Mucosa of rectum (tissue), 2 donors: ENCODE measurements around the gene NEDD4L.
"Not testable (repeated sequence)": the region's sequence is repeated elsewhere in the genome, so short reads cannot be mapped to it uniquely, and the experiment has no call there.

Experiments used
- H3K27ac ChIP-seq, 2 donors: one replicate each; pipeline ENCODE4 v1.7.0; 2013; ENCODE audit warnings: inconsistent platforms in 2 of 2, low read depth in 2 of 2, low read length in 2 of 2
- H3K27me3 ChIP-seq, 2 donors: one replicate each; pipeline ENCODE4 v1.7.0; 2013; ENCODE audit warnings: low read length in 2 of 2; ENCODE audit not compliant: control insufficient read depth in 2 of 2, insufficient read depth in 2 of 2
- H3K36me3 ChIP-seq, 2 donors: one replicate each; pipeline ENCODE4 v1.7.0; 2013; ENCODE audit warnings: low read length in 2 of 2; ENCODE audit not compliant: control insufficient read depth in 2 of 2, insufficient read depth in 2 of 2
- H3K4me1 ChIP-seq, 2 donors: one replicate each; pipeline ENCODE4 v1.7.0; 2013; ENCODE audit warnings: low read length in 2 of 2, mild to moderate bottlenecking in 1 of 2; ENCODE audit not compliant: control insufficient read depth in 2 of 2, insufficient read depth in 2 of 2
- H3K4me3 ChIP-seq, 2 donors: one replicate each; pipeline ENCODE4 v1.7.0; 2013; ENCODE audit warnings: low read length in 2 of 2
- H3K9ac ChIP-seq, 2 donors: one replicate each; pipeline ENCODE4 v1.7.0; 2013; ENCODE audit warnings: low read length in 2 of 2, low read depth in 1 of 2, mild to moderate bottlenecking in 1 of 2
- H3K9me3 ChIP-seq, 2 donors: one replicate each; pipeline ENCODE4 v1.7.0; 2013; ENCODE audit warnings: low read length in 2 of 2; ENCODE audit not compliant: control insufficient read depth in 2 of 2
- donor health status: healthy.
- donor health status: Normal muscosa, but diverticular disease.

Gene NEDD4L

GRCh38 chr18:58417752-58418151 lies 373.7 kb downstream of the NEDD4L start:
- no peak overlapping the region for H3K9ac ChIP-seq
- no peaks in the 10 kb centered on the region for H3K27me3 ChIP-seq
- peaks cover 0 to 3% of the 10 kb centered on the region in 2 donors for H3K9me3 ChIP-seq
- no peaks in the 10 kb centered on the region for H3K36me3 ChIP-seq
- H3K4me3 ChIP-seq = no peak overlapping the region
- H3K4me1 ChIP-seq = no peaks in the 10 kb centered on the region
- no peak overlapping the region for H3K27ac ChIP-seq

DNA sequence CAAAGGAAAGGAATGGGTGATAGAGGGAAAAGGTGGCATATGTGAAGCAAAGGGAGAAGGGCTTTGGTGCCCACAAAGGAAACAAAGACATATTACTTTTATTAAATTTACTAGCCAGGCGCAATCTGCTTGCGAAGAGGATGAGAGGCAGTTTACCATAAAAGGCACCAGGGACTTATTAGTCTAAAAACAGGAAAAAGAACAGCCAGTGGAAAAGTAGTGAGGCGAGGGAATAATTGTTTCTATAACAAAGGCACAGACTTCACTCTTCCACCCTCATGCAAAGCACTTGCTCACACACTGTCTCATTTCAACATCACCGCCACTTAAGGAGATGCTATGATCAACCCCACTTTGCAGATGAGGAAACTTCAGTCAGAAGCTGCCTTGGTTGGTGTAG lies 374.3 kb downstream of the NEDD4L start:
- Histone ChIP-seq H3K4me1 (no peaks in the 10 kb centered on the region), H3K36me3 (no peaks in the 10 kb centered on the region), H3K27ac (no peak overlapping the region), H3K27me3 (no peaks in the 10 kb centered on the region), H3K4me3 (no peak overlapping the region), H3K9ac (no peak overlapping the region), H3K9me3 (peaks cover 0 to 3% of the 10 kb centered on the region in 2 donors)

- Histone ChIP-seq H3K9me3 (peaks cover 0 to 3% of the 10 kb centered on the region in 2 donors), H3K4me1 (no peaks in the 10 kb centered on the region), H3K36me3 (no peaks in the 10 kb centered on the region), H3K9ac (no peak overlapping the region), H3K27me3 (no peaks in the 10 kb centered on the region), H3K4me3 (no peak overlapping the region), H3K27ac (no peak overlapping the region)
Observed at GRCh38 chr18:58419587-58420199, 375.7 kb downstream of the NEDD4L start.

DNA sequence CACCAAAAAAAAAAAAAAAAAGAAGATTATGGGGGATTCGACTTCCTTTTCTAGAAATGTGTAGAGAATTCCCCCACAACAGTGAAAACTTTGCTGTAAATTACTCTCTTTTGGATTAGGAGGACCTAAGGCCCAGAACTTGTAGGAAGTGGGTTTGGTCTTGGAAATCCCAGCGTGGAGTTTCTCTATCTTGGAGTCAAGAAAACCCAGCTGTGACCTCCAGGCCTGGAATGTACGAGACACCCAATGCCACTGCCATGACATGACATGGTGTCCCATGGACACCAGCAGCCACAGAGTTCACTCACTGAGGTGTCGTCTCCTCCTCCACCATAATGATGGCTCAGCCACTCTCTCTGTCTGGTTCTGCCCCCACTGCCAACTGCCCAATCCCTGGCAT lies 382.6 kb downstream of the NEDD4L start:
- Histone ChIP-seq H3K4me1 (no peaks in the 10 kb centered on the region), H3K9ac (no peak overlapping the region), H3K27ac (no peak overlapping the region), H3K9me3 (no peaks in the 10 kb centered on the region), H3K36me3 (no peaks in the 10 kb centered on the region), H3K4me3 (no peak overlapping the region), H3K27me3 (no peaks in the 10 kb centered on the region)

DNA sequence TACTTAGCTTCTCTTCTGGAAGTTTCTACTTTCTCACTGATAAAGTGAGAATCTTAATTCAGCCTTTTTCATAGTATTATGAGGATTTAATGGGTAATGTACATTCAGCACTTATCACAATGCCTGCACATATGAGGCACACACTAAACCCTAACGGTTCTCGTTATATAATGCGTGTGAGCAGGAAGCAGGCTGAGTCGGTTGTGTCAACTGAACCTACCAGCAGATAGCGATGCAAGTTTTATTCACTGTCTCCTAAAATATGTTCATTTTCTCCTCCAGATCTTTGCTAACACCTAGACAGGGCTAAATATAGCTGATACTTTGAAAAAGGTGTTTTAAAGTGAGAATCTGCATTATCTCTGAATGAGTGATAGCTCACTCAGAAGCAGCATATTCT lies 383.3 kb downstream of the NEDD4L start:
- Histone ChIP-seq H3K27ac (no peak overlapping the region), H3K9me3 (no peaks in the 10 kb centered on the region), H3K9ac (no peak overlapping the region), H3K4me1 (no peaks in the 10 kb centered on the region), H3K36me3 (no peaks in the 10 kb centered on the region), H3K4me3 (no peak overlapping the region), H3K27me3 (no peaks in the 10 kb centered on the region)

DNA sequence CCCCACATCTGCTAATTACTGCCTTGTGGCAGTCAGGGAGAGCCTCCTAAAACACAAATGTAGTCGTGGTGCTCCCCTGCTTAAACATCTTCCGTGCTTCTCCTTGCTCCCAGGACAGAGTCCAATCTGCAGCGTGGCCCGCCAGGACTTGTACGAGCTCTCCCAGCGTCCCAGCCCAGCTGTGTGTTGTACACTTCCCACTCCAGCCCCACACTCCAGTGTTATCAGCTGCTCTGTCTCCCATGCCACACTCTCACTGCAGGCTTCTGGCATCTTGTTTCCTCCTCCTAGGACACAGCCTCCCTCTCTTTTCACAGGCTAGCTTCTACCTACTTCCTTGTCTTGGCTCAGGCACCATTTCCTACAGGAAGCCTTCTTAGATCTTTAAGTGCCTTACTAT lies 385.4 kb downstream of the NEDD4L start:
- H3K4me3 ChIP-seq = no peak overlapping the region
- H3K9ac ChIP-seq = no peak overlapping the region
- no peaks in the 10 kb centered on the region for H3K27me3 ChIP-seq
- no peaks in the 10 kb centered on the region for H3K36me3 ChIP-seq
- H3K9me3 ChIP-seq = no peaks in the 10 kb centered on the region
- no peaks in the 10 kb centered on the region for H3K4me1 ChIP-seq
- H3K27ac ChIP-seq = no peak overlapping the region

DNA sequence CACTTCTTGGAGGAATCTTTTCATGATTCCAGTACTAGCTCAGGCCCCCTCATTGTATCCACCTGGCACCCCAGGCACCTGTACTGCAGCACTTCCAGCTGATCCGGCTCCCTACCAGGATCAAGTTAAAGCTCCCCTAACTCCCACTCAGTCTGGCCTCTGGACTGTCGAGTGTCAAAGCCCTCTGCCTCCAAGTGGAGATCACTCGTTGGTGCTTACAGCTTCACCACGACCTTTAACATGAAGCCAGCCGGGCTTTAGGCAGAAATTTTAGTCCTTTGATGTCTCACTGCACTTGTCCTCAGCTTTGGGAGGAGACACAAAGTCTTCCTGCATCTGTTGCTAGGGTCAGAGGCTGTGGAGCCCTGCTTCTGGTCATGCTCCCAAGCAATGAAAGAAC lies 387.2 kb downstream of the NEDD4L start:
- Histone ChIP-seq H3K4me1 (no peaks in the 10 kb centered on the region), H3K4me3 (no peak overlapping the region), H3K27ac (no peak overlapping the region), H3K9me3 (no peaks in the 10 kb centered on the region), H3K36me3 (no peaks in the 10 kb centered on the region), H3K9ac (no peak overlapping the region), H3K27me3 (no peaks in the 10 kb centered on the region)

DNA sequence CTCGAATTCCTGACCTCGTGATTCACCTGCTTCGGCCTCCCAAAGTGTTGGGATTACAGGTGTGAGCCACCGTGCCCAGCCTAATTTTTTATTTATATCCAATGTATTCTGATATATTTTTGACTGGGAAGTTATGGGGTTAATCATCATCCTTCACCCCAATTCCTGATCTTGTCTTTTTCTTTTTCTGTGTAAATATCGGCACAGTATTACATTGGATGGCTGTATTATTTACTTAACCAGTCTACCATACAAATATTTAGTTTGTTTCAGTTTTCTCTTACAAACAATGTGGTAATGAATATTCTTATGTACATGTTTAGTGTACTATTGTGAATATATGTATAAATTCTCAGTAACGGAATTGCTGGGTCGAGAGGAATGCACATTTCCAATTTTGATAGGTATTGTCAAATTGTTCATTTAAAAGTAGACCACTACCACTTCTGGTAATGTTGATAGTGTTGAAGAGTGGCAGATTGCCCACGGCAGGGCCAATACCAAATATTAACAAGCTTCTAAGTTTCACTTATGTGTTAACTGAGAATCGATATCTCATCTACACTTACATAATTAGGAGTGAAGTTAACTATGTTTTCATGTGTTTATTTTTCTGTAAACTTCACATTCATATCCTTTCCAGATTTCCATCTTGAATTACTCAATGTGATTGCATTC lies 388.2 kb downstream of the NEDD4L start:
- Histone ChIP-seq H3K4me3 (no peak overlapping the region), H3K36me3 (no peaks in the 10 kb centered on the region), H3K4me1 (no peaks in the 10 kb centered on the region), H3K9me3 (no peaks in the 10 kb centered on the region), H3K27me3 (no peaks in the 10 kb centered on the region), H3K27ac (no peak overlapping the region), H3K9ac (no peak overlapping the region)

DNA sequence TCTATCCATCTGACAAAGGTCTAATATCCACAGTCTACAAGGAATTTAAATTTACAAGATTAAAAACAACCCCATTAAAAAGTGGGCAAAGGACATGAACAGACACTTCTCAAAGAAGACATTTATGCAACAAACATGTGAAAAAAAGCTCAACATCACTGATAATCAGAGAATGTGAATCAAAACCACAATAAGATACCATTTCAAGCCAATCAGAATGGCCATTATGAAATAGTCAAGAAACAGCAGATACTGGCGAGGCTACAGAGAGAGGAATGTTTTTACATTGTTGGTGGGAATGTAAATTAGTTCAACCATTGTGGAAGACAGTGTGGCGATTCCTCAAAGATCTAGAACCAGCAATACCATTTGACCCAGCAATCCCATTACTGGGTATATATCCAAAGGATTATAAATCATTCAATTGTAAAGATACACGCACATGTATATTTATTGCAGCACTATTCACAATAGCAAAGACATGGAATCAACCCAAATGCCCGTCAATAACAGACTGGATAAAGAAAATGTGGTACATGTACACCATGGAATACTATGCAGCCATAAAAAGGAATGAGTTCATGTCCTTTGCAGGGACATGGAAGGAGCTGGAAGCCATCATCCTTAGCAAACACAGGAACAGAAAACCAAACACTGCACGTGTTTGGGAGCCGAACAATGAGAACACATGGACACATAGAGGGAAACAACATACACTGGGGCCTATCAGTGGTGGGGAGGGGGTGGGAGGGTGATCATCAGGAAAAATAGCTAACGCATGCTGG lies 391.4 kb downstream of the NEDD4L start:
- H3K9ac ChIP-seq, H3K36me3 ChIP-seq, H3K27me3 ChIP-seq, H3K9me3 ChIP-seq, H3K4me3 ChIP-seq, H3K4me1 ChIP-seq, H3K27ac ChIP-seq: not testable (repeated sequence)

GRCh38 chr18:58438161-58438957 lies 394.3 kb downstream of the NEDD4L start:
- Histone ChIP-seq H3K36me3 (no peaks in the 10 kb centered on the region), H3K27me3 (no peaks in the 10 kb centered on the region), H3K27ac (no peak overlapping the region), H3K9me3 (no peaks in the 10 kb centered on the region), H3K4me3 (peak overlapping the region; percentile 51 to 69), H3K9ac (peak overlapping the region; percentile 22 to 43), H3K4me1 (peaks cover 4 to 10% of the 10 kb centered on the region in 2 donors)
